HEK293 (cell line): ENCODE measurements around the gene SEC16A.

ENCODE experiments used
- CTCF ChIP-seq: fragments of 450-650 bp; formaldehyde crosslinking; IDR thresholded peaks from 2 replicates; pipeline ENCODE4 v1.5.1; 2016; ENCODE audit warnings: missing biosample characterization, missing genetic modification characterization
- KLF7 ChIP-seq: fragments of 450-650 bp; formaldehyde crosslinking; IDR thresholded peaks from 2 replicates; pipeline ENCODE4 v1.5.1; 2016; ENCODE audit warnings: missing biosample characterization, missing genetic modification characterization, borderline replicate concordance
- REST ChIP-seq: fragments of 450-650 bp; formaldehyde crosslinking; IDR thresholded peaks from 2 replicates; pipeline ENCODE4 v1.5.1; 2016; ENCODE audit warnings: missing biosample characterization, missing genetic modification characterization
- YY1 ChIP-seq: fragments of 450-650 bp; formaldehyde crosslinking; IDR thresholded peaks from 2 replicates; pipeline ENCODE4 v1.5.1; 2018; ENCODE audit warnings: missing biosample characterization, missing genetic modification characterization
- ZBTB1 ChIP-seq: fragments of 450-650 bp; formaldehyde crosslinking; IDR thresholded peaks from 2 replicates; pipeline ENCODE4 v1.5.1; 2016; ENCODE audit warnings: missing biosample characterization, missing genetic modification characterization
- ZNF24 ChIP-seq: fragments of 450-650 bp; formaldehyde crosslinking; IDR thresholded peaks from 2 replicates; pipeline ENCODE4 v1.5.1; 2016; ENCODE audit warnings: missing biosample characterization, missing genetic modification characterization
- ZNF311 ChIP-seq: fragments of 450-650 bp; formaldehyde crosslinking; IDR thresholded peaks from 2 replicates; pipeline ENCODE4 v1.5.1; 2017; ENCODE audit warnings: missing biosample characterization, missing genetic modification characterization, borderline replicate concordance
- TF ChIP-seq, protein P1 (sequence below): fragments of 450-650 bp; formaldehyde crosslinking; IDR thresholded peaks from 2 replicates; pipeline ENCODE4 v1.5.1; 2016; ENCODE audit warnings: missing biosample characterization, missing genetic modification characterization

DNA sequence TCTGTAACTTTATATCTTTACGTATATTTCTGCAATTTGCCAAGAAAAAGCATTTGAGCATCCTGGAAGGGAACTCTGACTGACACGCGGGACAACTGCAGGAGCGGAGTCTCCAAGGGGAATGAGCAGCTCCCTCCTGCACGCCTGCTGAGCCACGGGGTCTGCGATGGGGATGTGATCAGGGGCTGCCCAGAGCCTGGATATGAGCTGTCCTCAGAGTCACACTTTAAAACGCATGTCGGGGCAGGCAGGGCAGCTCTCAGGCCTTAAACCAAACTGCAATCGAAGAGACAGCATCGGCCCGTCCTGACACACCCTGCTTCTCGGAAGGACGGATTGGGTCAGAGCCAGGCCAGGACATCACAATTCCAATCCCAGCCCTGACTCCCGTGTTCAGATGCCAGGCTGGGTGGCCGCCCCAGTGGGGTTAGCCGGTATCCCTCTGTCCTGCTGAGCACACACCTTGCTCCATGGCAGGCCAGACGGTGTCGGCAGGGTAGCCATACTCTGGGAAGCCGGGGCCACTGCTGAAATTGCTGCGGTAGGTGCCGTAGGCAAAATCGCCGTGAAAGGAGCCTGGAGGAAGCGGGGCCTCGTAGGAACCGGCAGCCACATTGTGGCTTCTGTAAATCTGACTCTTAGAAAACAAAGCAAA is 17.2 kb downstream of the SEC16A start:
- TF ChIP-seq KLF7 (tag by site-specific recombination) (no peak), ZNF24 (tag by site-specific recombination) (no peak), YY1 (no peak), REST (tag by site-specific recombination) (no peak), CTCF (tag by site-specific recombination) (no peak), ZNF311 (tag by site-specific recombination) (no peak), ZBTB1 (tag by site-specific recombination) (no peak)
- TF ChIP-seq, protein P1, sequence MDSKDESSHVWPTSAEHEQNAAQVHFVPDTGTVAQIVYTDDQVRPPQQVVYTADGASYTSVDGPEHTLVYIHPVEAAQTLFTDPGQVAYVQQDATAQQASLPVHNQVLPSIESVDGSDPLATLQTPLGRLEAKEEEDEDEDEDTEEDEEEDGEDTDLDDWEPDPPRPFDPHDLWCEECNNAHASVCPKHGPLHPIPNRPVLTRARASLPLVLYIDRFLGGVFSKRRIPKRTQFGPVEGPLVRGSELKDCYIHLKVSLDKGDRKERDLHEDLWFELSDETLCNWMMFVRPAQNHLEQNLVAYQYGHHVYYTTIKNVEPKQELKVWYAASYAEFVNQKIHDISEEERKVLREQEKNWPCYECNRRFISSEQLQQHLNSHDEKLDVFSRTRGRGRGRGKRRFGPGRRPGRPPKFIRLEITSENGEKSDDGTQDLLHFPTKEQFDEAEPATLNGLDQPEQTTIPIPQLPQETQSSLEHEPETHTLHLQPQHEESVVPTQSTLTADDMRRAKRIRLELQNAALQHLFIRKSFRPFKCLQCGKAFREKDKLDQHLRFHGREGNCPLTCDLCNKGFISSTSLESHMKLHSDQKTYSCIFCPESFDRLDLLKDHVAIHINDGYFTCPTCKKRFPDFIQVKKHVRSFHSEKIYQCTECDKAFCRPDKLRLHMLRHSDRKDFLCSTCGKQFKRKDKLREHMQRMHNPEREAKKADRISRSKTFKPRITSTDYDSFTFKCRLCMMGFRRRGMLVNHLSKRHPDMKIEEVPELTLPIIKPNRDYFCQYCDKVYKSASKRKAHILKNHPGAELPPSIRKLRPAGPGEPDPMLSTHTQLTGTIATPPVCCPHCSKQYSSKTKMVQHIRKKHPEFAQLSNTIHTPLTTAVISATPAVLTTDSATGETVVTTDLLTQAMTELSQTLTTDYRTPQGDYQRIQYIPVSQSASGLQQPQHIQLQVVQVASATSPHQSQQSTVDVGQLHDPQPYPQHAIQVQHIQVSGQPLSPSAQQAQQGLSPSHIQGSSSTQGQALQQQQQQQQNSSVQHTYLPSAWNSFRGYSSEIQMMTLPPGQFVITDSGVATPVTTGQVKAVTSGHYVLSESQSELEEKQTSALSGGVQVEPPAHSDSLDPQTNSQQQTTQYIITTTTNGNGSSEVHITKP (tag by site-specific recombination) = no peak
